ENCODE results near the gene TFB1M.
"Not testable (repeated sequence)": the region's sequence is repeated elsewhere in the genome, so short reads cannot be mapped to it uniquely, and the experiment has no call there.

TFB1M gene

GRCh38 chr6:155219299-155219698, 95.0 kb downstream of the TFB1M start:
- Histone ChIP-seq H3K27me3 (ENCODE audit: insufficient read depth, low read length) (no peaks in the 10 kb centered on the region), H3K9me2 (ENCODE audit: low read depth, low read length) (no peaks in the 10 kb centered on the region)

GRCh38 chr6:155218711-155219110, 95.6 kb downstream of the TFB1M start:
- not testable (repeated sequence) for H3K4me1 ChIP-seq (ENCODE audit: insufficient read depth, low read length, severe bottlenecking); H4K20me1 ChIP-seq (ENCODE audit: insufficient read depth, low read length); H3F3A ChIP-seq (ENCODE audit: insufficient read depth, low read length); H3K4me2 ChIP-seq (ENCODE audit: low read length); H3K27me3 ChIP-seq (ENCODE audit: insufficient read depth, low read length); H3K4me3 ChIP-seq (ENCODE audit: low read depth, low read length, poor library complexity, severe bottlenecking); H3K27ac ChIP-seq (ENCODE audit: low read depth, low read length, poor library complexity, severe bottlenecking); H3K36me3 ChIP-seq (ENCODE audit: insufficient read depth, low read length); H3K9me3 ChIP-seq (ENCODE audit: low read length); H3K9me2 ChIP-seq (ENCODE audit: low read depth, low read length); H3K9ac ChIP-seq (ENCODE audit: low read length); H2AFZ ChIP-seq (ENCODE audit: low read length); H3K79me2 ChIP-seq (ENCODE audit: insufficient read depth, low read length)

More at GRCh38 chr6:155219299-155219698, 95.0 kb downstream of the TFB1M start:
- Histone ChIP-seq H3K9ac (ENCODE audit: low read length) (no peak overlapping the region), H3F3A (ENCODE audit: insufficient read depth, low read length) (no peaks in the 10 kb centered on the region), H4K20me1 (ENCODE audit: insufficient read depth, low read length) (no peaks in the 10 kb centered on the region), H3K79me2 (ENCODE audit: insufficient read depth, low read length) (no peaks in the 10 kb centered on the region), H3K36me3 (ENCODE audit: insufficient read depth, low read length) (no peaks in the 10 kb centered on the region), H3K9me3 (ENCODE audit: low read length) (no peaks in the 10 kb centered on the region), H2AFZ (ENCODE audit: low read length) (no peak overlapping the region), H3K4me3 (ENCODE audit: low read depth, low read length, poor library complexity, severe bottlenecking) (no peak overlapping the region), H3K4me1 (ENCODE audit: insufficient read depth, low read length, severe bottlenecking) (no peaks in the 10 kb centered on the region), H3K27ac (ENCODE audit: low read depth, low read length, poor library complexity, severe bottlenecking) (no peak overlapping the region), H3K4me2 (ENCODE audit: low read length) (no peak overlapping the region)
- TF ChIP-seq EZH2 (IDR thresholded peaks at IDR 0.05; ENCODE audit: borderline replicate concordance, low read length) (no peak), CTCF (IDR thresholded peaks at IDR 0.05; ENCODE audit: low read length) (no peak)

GRCh38 chr6:155216312-155217046, 97.8 kb downstream of the TFB1M start:
- Histone ChIP-seq H3F3A (ENCODE audit: insufficient read depth, low read length) (no peaks in the 10 kb centered on the region), H3K79me2 (ENCODE audit: insufficient read depth, low read length) (no peaks in the 10 kb centered on the region), H3K36me3 (ENCODE audit: insufficient read depth, low read length) (peaks cover 7% of the 10 kb centered on the region; the same call in 1 of the 2 replicates), H3K4me1 (ENCODE audit: insufficient read depth, low read length, severe bottlenecking) (no peaks in the 10 kb centered on the region), H4K20me1 (ENCODE audit: insufficient read depth, low read length) (no peaks in the 10 kb centered on the region), H3K27me3 (ENCODE audit: insufficient read depth, low read length) (no peaks in the 10 kb centered on the region), H2AFZ (ENCODE audit: low read length) (no peak overlapping the region), H3K27ac (ENCODE audit: low read depth, low read length, poor library complexity, severe bottlenecking) (no peak overlapping the region), H3K9ac (ENCODE audit: low read length) (no peak overlapping the region), H3K4me3 (ENCODE audit: low read depth, low read length, poor library complexity, severe bottlenecking) (no peak overlapping the region), H3K9me3 (ENCODE audit: low read length) (no peaks in the 10 kb centered on the region), H3K4me2 (ENCODE audit: low read length) (no peak overlapping the region), H3K9me2 (ENCODE audit: low read depth, low read length) (no peaks in the 10 kb centered on the region)
- TF ChIP-seq CTCF (IDR thresholded peaks at IDR 0.05; ENCODE audit: low read length) (no peak), EZH2 (IDR thresholded peaks at IDR 0.05; ENCODE audit: borderline replicate concordance, low read length) (no peak)

GRCh38 chr6:155215906-155216305, 98.4 kb downstream of the TFB1M start:
- no peak overlapping the region for H2AFZ ChIP-seq (ENCODE audit: low read length)
- TF ChIP-seq EZH2 (IDR thresholded peaks at IDR 0.05; ENCODE audit: borderline replicate concordance, low read length) (no peak), CTCF (IDR thresholded peaks at IDR 0.05; ENCODE audit: low read length) (no peak)
- H3K4me1 ChIP-seq (ENCODE audit: insufficient read depth, low read length, severe bottlenecking), result no peaks in the 10 kb centered on the region
- H3K9me3 ChIP-seq (ENCODE audit: low read length), result no peaks in the 10 kb centered on the region
- no peak overlapping the region for H3K4me2 ChIP-seq (ENCODE audit: low read length)
- no peak overlapping the region for H3K27ac ChIP-seq (ENCODE audit: low read depth, low read length, poor library complexity, severe bottlenecking)
- H3F3A ChIP-seq (ENCODE audit: insufficient read depth, low read length), result no peaks in the 10 kb centered on the region
- no peak overlapping the region for H3K4me3 ChIP-seq (ENCODE audit: low read depth, low read length, poor library complexity, severe bottlenecking)
- no peaks in the 10 kb centered on the region for H4K20me1 ChIP-seq (ENCODE audit: insufficient read depth, low read length)
- H3K9ac ChIP-seq (ENCODE audit: low read length), result no peak overlapping the region
- H3K79me2 ChIP-seq (ENCODE audit: insufficient read depth, low read length), result no peaks in the 10 kb centered on the region
- no peaks in the 10 kb centered on the region for H3K9me2 ChIP-seq (ENCODE audit: low read depth, low read length)
- no peaks in the 10 kb centered on the region for H3K27me3 ChIP-seq (ENCODE audit: insufficient read depth, low read length)
- peaks cover 7% of the 10 kb centered on the region; the same call in 1 of the 2 replicates for H3K36me3 ChIP-seq (ENCODE audit: insufficient read depth, low read length)

All from OCI-LY1 (cell line).